GM19240 (cell line): ENCODE results near the gene KLK7.
"Not testable (repeated sequence)": the region's sequence is repeated elsewhere in the genome, so short reads cannot be mapped to it uniquely, and the experiment has no call there.

ENCODE experiments used
- DNase-seq: peaks from one replicate; pipeline ENCODE4 v3.0.0; 2011; ENCODE audit warnings: low spot score; ENCODE audit not compliant: insufficient read length

KLK7 gene

GRCh38 chr19:50978772-50979390 is 4.8 kb downstream of the KLK7 start:
- no peak for DNase-seq

GRCh38 chr19:50977626-50978025 is 6.1 kb downstream of the KLK7 start:
- DNase-seq = no peak

GRCh38 chr19:50975766-50976165 is 8.0 kb downstream of the KLK7 start:
- DNase-seq = no peak

- DNase-seq = no peak
Measured at GRCh38 chr19:50974702-50975556, 8.8 kb downstream of the KLK7 start.

DNA sequence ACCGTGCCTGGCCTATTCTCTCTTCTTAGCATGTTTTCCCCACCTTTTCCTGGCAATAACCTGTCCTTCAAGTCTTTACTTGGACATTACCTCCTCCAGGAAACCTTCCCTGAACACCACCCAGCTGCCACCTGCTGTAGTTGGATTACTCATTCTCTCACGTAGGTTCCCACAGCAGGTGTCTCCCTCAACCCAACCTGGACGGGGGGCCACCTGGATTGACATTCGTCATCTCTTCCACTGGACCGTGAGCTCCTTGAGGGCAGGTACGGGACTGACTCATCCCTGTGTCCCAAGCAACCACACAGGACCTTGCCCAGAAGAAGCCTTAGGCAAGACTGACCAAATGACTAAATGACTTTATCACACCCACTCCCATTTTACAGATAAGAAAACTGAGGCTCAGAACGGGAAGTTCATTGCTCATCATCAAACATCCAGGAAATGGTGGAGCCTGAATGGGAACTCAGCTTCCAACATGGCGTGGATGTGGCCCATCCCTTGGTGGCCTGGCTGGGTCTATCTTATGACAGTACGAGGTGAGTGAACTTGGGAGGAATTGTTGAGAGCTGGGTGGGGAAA is 10.8 kb downstream of the KLK7 start:
- DNase-seq = no peak

GRCh38 chr19:50969810-50970209 is 13.9 kb downstream of the KLK7 start:
- DNase-seq = not testable (repeated sequence)

DNA sequence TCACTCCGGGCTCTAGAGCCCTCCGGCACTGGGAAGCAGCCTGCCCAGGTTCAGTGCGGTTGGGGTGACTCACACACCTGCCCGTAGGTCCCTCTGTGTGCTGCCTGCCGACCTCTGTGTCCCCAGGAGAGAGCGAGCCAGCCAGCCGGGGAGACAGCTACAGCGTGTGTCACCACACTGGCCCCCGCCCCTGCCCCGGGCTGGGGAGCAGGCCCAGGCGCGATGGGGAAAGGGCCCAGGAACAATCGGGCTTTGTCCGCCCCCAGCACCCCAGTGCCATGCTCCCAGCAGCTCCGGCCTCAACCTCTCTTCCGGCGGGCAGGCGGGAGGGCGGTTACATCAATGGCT is 14.3 kb downstream of the KLK7 start, which contains the start of gene KLK6:
Gene KLK6, minus strand, starts transcription at position 179 of the 348 bp plus-strand sequence. CDS start 1,487 bp downstream, outside the sequence.
- no peak for DNase-seq

DNA sequence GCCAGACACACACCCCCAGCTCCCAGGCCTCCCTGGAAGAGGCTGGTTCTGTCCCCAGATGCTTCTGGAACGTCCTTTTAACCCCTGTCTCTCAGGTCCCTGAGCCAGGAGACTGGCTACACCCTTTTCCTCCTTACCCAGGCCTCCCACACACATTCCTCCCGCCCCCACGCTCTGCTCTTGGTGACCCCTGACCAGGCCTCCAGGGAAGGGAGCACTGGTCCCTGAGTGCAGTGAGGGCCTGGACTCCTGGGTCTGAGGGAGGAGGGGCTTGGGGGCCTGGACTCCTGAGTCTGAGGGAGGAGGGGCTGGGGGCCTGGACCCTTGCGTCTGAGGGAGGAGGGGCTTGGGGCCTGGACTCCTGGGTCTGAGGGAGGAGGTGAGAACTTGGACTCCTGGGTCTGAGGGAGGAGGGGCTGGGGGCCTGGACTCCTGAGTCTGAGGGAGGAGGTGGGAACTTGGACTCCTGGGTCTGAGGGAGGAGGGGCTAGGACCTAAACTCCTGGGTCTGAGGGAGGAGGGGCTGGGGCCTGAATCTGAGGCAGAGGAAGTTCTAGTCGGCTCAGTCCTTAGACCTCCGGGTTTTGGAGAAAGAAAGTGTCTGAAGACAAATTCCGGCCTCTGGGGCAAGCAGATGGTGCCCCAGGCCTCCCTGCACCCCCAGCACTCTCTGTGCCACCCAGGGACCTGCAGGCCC is 14.9 kb downstream of the KLK7 start:
- no peak for DNase-seq

DNA sequence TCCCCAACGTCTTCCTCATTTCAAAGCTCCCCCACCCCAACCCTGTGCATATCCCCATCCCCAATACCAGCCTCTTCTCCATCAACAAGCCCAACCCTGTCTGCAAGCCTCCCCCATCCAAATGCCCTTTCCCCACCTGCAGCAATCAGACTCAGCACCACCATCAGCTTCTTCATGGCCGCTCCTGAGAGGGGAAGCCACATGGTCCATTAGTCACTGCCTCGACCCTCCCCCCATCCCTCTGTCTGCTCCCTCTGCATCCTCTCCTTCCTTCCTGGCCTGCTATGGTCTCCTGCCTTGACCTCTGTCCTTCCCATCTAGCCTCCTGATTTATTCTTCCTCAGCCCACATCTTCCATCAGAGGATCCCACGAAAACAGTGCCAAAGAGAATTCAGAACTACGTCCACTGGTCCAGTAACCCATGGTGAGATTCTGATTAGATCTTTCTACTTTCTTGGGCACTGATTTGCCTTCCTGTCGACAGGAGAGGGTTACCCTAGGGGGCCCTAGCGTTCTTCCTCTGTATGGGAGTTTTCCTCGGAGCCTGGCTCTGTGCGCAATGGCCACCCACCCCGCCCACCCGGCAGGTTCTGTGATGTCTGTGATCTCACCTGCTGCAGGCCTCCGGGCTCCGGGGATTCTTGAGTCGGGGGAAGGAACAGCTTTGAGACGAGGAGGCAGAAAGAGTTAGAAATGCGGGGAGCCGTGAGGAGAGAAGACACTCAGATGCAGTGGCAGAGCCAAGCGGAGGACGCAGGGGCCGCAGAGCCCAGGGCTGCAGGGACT is 15.6 kb downstream of the KLK7 start:
- no peak for DNase-seq

GRCh38 chr19:50964266-50964665 is 19.5 kb downstream of the KLK7 start:
- no peak for DNase-seq

- DNase-seq = no peak
Measured at GRCh38 chr19:50963381-50963780, 20.3 kb downstream of the KLK7 start.

- no peak for DNase-seq
Measured at GRCh38 chr19:50962245-50962644, 21.5 kb downstream of the KLK7 start.

- no peak for DNase-seq
Measured at GRCh38 chr19:50959731-50960500, 23.8 kb downstream of the KLK7 start.

DNA sequence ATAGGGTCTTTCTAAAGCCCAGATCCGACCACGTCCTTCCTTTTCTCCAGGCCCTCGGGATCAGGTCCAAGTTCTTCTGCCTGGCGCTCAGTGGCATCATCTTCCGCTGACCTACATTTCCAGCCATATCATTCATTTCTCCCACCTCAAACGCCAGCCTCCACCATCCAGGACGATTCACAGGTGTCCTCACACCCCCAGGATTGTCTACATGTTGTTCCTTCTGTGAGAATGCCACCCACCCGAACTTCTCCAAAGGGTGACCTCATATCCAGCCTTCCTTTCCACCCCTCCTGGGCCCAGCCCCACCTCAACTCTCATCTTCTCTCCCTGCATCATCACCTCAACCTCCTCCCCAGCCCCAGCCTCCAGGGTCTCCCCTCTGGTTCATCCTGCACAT is 26.1 kb downstream of the KLK7 start:
- DNase-seq = no peak

DNA sequence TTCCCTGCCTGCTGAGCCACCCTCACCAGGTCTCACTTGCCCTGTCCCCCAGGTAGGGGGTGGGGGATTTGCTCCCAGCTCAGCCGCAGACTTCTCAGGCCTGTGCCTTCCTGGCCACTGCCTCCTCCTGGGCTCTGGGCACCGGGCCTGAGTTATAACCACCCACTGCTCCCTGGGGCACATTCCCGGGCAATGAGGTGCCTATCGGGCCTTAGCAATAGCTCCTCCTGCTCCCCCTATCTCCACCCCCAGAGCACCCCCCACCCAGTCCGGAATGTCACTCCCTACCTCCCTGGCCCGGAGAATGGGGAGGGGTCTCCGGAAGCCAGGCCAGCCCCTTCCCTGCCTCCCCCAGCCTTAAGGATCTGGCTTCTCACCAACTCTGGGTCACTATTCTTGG is 30.8 kb downstream of the KLK7 start, which contains the start of gene KLK5:
Gene KLK5, minus strand, starts transcription at position 129 of the 400 bp plus-strand sequence. CDS start 381 bp downstream, outside the sequence.
- DNase-seq = no peak

DNA sequence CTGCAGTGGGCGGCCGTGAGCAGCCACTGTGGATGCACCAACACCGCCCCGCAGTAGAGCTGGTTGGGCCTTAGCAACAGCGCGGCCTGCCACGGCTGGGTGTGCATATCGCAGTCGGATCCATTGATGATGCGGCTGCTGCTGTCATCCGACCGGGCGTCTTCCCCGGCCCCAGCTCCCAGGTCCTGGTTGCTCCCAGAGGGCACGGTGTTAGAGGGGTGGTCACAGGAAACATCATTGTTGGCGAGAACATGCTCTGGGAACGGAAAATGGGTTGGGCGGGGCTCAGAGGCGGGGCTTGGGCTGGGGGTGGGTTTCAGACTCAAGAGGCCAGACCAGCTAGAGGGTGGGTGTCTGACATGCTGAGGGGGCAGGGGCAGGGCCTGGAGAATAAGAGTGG is 33.9 kb downstream of the KLK7 start:
- DNase-seq = no peak

GRCh38 chr19:50947123-50947522 is 36.6 kb downstream of the KLK7 start:
- no peak for DNase-seq

GRCh38 chr19:50944795-50945194 is 38.9 kb downstream of the KLK7 start:
- DNase-seq = no peak

DNA sequence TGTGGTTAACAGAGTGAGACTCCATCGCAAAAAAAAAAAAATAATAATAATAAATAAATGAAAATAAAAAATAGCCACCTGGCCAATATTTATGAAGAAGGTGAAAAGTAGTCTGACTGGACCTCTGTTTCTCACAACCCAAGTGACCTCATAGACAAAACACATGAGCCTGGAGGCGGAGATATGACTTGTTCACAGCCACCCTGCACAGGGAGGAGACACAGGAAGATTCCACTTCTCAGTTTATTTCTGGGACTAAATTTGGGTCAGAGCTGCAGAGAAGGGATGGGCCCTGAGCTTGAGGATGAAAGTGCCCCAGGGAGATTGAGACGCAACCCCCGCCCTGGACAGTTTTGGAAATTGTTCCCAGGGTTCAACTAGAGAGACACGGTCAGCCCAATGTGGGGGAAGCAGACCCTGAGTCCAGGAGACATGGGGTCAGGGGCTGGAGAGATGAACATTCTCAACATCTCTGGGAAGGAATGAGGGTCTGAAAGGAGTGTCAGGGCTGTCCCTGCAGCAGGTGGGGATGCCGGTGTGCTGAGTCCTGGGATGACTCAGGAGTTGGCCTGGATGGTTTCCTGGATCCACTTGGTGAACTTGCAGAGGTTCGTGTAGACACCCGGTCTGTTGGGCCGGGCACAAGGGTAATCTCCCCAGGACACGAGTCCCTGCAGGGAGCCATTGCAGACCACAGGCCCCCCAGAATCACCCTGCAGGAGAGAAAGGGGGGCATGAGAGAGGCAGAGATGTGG is 40.5 kb downstream of the KLK7 start:
- DNase-seq = no peak

GRCh38 chr19:50939596-50939995 is 44.1 kb downstream of the KLK7 start:
- no peak for DNase-seq
